ENCODE data around the gene SFMBT2.

The SFMBT2 gene

GRCh38 chr10:7283246-7283645 lies 127.6 kb downstream of the SFMBT2 start:
- TF ChIP-seq ZNF274 (IDR thresholded peaks at IDR 0.05; ENCODE audit: low read depth, low read length), result no peak
- no peak overlapping the region for H3K4me3 ChIP-seq (ENCODE audit: low read length)

DNA sequence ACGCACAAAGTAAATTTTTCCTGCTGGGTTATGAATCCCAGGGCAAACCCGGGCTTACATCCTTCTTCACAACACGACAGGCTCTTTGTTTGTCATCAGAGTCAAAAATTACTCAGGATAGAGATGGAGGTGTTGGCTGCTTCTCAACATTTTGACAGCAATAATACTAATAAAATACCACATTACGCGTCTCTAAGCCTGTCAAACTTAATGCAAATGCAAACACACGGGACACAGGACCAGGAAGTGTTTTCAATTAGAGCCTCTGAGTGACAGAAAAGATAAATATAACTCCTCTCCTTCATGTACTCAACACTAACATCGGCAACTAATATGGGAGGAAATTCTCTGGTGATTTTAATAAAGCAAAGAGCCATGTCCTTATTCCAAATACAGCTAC lies 128.4 kb downstream of the SFMBT2 start:
- no peak for TF ChIP-seq ZNF274 (IDR thresholded peaks at IDR 0.05; ENCODE audit: low read depth, low read length)
- H3K4me3 ChIP-seq (ENCODE audit: low read length), result no peak overlapping the region

GRCh38 chr10:7281429-7281828 lies 129.4 kb downstream of the SFMBT2 start:
- no peak overlapping the region for H3K4me3 ChIP-seq (ENCODE audit: low read length)
- TF ChIP-seq ZNF274 (IDR thresholded peaks at IDR 0.05; ENCODE audit: low read depth, low read length), result no peak

DNA sequence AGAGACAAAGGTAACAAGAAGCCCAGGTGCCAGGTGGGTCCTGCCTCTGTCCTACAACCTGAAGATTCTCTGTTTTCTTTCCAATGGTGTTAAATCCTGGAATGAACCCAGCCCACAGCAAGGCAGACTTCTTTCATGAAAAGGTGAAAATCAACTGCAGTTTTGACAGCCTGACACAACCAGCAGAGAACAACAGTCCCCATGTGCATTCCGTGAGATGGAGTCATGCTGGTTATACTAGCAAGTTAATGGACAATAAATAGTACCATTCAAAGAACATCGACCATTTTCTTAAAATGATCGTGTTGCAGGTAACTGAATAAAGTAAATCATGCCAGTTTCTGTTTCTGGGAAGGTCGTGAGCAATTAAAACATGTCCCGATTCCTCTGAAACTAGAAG lies 131.5 kb downstream of the SFMBT2 start:
- no peak for TF ChIP-seq ZNF274 (IDR thresholded peaks at IDR 0.05; ENCODE audit: low read depth, low read length)
- H3K4me3 ChIP-seq (ENCODE audit: low read length), result no peak overlapping the region

- no peak overlapping the region for H3K4me3 ChIP-seq (ENCODE audit: low read length)
- TF ChIP-seq ZNF274 (IDR thresholded peaks at IDR 0.05; ENCODE audit: low read depth, low read length), result no peak
These were observed 133.0 kb downstream of the SFMBT2 start for GRCh38 chr10:7277867-7278266.

- no peak for TF ChIP-seq ZNF274 (IDR thresholded peaks at IDR 0.05; ENCODE audit: low read depth, low read length)
- no peak overlapping the region for H3K4me3 ChIP-seq (ENCODE audit: low read length)
These were observed 133.4 kb downstream of the SFMBT2 start for GRCh38 chr10:7277432-7277831.

DNA sequence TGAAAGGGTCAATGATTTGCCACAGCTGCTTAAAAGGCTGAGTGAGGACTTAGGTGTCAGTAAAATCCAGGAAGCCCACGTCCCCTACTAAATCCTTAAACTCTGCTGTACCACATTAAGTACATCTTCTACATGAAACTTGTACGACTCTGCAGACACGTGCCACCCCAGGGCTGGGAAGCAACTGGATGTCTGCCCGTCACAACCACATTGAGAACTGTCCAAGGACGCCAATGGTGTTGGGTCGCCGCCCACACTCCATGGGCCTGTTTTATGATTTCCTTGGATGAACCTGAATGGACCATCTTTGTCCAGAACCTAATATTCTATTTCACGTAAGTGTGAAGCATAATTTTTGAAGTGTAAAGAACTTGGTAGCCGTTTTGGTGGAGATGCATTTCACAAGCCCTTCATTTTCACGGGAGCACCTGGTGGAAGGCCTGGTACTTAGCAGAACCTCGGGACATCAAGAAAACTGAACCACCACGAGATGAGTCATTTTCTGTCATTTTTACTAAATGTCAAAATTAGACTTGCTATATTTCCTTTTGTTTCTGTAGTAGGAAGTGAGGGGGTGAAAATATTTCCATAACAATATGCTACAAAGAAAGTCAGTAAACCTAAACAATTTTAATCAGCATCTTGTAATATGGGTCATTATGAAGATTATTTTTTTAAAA lies 134.9 kb downstream of the SFMBT2 start:
- TF ChIP-seq ZNF274 (IDR thresholded peaks at IDR 0.05; ENCODE audit: low read depth, low read length), result no peak
- H3K4me3 ChIP-seq (ENCODE audit: low read length), result no peak overlapping the region

GRCh38 chr10:7274293-7274692 lies 136.5 kb downstream of the SFMBT2 start:
- no peak for TF ChIP-seq ZNF274 (IDR thresholded peaks at IDR 0.05; ENCODE audit: low read depth, low read length)
- H3K4me3 ChIP-seq (ENCODE audit: low read length), result no peak overlapping the region

GRCh38 chr10:7272008-7272407 lies 138.8 kb downstream of the SFMBT2 start:
- H3K4me3 ChIP-seq (ENCODE audit: low read length), result no peak overlapping the region
- no peak for TF ChIP-seq ZNF274 (IDR thresholded peaks at IDR 0.05; ENCODE audit: low read depth, low read length)

DNA sequence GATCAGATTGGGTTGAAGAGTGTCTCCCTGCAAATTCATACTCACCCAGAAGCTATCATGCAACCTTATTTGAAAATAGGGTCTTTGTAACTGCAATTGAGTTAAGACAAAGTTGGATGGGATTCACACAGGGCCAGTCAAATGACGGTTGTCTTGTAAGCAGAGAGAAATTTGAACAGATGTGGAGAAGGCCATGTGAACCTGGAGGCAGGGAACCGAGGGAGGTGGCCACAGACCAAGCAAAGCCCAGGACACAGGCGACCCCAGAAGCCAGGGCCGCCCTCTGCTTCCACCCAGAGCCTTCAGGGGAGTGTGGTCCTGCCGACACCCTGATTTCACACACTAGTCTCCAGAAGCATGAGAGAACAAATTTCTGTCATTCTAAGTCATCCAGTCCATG lies 140.8 kb downstream of the SFMBT2 start:
- H3K4me3 ChIP-seq (ENCODE audit: low read length), result no peak overlapping the region
- TF ChIP-seq ZNF274 (IDR thresholded peaks at IDR 0.05; ENCODE audit: low read depth, low read length), result no peak

DNA sequence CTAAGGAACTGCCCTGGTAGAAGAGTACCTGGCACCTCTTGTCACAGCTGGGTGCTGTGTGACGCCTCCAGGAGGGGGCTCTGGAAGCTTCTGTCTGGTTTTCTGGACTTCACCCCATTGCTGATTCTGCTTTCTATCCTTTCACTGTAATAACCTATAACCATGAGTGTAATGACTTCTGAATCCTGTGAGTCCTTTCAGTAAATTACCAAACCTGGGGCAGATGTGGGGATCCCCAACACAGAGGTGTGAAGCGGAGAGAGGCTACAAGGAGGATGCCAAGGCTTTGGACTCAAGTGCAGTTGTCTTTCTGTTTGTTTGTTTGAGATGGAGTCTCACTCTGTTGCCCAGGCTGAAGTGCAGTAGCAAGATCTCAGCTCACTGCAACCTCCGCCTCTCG lies 143.7 kb downstream of the SFMBT2 start:
- H3K4me3 ChIP-seq (ENCODE audit: low read length), result no peak overlapping the region
- no peak for TF ChIP-seq ZNF274 (IDR thresholded peaks at IDR 0.05; ENCODE audit: low read depth, low read length)

GRCh38 chr10:7265396-7266123 lies 145.3 kb downstream of the SFMBT2 start:
- no peak overlapping the region for H3K4me3 ChIP-seq (ENCODE audit: low read length)
- TF ChIP-seq ZNF274 (IDR thresholded peaks at IDR 0.05; ENCODE audit: low read depth, low read length), result no peak

- no peak overlapping the region for H3K4me3 ChIP-seq (ENCODE audit: low read length)
- no peak for TF ChIP-seq ZNF274 (IDR thresholded peaks at IDR 0.05; ENCODE audit: low read depth, low read length)
These were observed 146.5 kb downstream of the SFMBT2 start for GRCh38 chr10:7264313-7264756.

DNA sequence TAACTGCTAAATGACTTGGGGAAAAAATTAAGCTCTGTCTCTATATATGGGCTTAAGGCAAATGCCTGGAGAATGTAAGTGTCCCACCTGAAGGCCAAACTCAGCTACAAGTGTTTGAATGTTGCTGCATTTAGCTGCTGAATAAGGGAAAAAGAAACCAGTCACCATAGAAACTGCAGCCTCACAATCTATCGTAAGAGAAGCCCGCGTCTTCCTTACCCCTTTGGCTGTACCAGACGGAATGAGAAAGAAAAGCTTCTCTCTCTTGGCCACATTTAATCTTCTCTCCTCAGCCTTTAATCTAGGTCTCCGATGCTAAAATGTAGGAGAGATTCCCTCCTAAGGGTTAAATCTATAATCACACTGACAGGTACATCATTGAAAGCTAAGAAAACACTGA lies 147.2 kb downstream of the SFMBT2 start:
- no peak overlapping the region for H3K4me3 ChIP-seq (ENCODE audit: low read length)
- no peak for TF ChIP-seq ZNF274 (IDR thresholded peaks at IDR 0.05; ENCODE audit: low read depth, low read length)

DNA sequence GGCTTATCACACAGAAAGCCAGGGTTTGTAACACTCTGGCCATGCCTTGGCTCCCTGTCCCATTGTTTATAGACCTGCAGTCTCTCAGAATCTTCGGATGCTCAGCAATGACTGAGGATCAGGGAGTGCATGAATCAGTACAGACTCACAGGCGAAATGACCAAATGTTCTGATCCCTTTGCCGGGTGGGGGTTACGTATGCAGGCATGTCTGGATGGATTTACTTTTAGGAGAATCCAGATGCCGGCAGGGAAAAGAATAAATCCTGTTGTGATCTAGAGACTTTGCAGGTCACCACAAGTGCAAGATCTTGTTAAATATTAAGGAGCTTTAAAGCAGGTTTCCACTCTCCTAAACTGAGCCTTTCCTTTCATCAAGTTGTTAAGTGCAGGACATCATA lies 149.5 kb downstream of the SFMBT2 start:
- TF ChIP-seq ZNF274 (IDR thresholded peaks at IDR 0.05; ENCODE audit: low read depth, low read length), result no peak
- no peak overlapping the region for H3K4me3 ChIP-seq (ENCODE audit: low read length)

Measured in GM08714 (cell line).